Measurements from ENCODE around the gene IL19. TPM values are rescaled to one million over a fixed set of nuclear protein-coding genes. Genes with fewer than 3 reads are reported as not detected.
A peak's percentile ranks its signal among the peaks of the same experiment; 100 is the strongest.

IL19 gene
- total RNA-seq, 4 donors from 2014 or later, result not detected

DNA sequence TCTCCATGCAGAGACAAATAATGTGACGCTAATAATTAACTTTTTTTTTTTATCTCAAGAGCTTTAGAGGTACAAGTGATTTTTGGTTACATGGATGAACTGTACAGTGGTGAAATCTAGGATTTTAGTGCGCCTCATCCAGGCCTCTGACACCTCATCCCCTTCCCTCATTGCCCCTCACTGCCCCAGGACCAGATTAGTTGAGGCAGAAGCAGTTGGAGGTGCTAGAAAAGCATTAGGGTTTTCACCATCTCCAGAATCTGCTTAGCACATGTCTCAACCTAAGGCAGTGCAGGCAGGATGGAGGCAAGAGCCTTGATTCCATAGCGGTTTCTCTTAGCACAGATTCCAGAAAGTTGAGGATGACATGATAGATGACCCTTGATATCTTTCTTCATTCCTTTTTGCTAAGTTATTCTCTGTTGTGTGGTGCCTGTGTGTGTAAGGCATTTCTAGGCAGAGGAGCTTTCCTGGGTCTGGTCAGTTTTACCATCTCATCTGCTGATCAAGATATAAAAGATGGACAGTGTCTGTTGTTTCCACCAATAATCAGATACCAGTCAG, 18.0 kb downstream of the IL19 start:
- no peak for DNase-seq
- peaks cover 0 to 14% (median 3%) of the 10 kb centered on the region in 4 donors for H3K4me1 ChIP-seq
- TF ChIP-seq POLR2A (IDR thresholded peaks at IDR 0.05), result no peak
- TF ChIP-seq, protein P1, sequence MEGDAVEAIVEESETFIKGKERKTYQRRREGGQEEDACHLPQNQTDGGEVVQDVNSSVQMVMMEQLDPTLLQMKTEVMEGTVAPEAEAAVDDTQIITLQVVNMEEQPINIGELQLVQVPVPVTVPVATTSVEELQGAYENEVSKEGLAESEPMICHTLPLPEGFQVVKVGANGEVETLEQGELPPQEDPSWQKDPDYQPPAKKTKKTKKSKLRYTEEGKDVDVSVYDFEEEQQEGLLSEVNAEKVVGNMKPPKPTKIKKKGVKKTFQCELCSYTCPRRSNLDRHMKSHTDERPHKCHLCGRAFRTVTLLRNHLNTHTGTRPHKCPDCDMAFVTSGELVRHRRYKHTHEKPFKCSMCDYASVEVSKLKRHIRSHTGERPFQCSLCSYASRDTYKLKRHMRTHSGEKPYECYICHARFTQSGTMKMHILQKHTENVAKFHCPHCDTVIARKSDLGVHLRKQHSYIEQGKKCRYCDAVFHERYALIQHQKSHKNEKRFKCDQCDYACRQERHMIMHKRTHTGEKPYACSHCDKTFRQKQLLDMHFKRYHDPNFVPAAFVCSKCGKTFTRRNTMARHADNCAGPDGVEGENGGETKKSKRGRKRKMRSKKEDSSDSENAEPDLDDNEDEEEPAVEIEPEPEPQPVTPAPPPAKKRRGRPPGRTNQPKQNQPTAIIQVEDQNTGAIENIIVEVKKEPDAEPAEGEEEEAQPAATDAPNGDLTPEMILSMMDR (IDR thresholded peaks at IDR 0.05), result no peak
- H3K9me3 ChIP-seq, result no peaks in the 10 kb centered on the region
- H3K4me3 ChIP-seq, result no peak overlapping the region
- H3K36me3 ChIP-seq, result no peaks in the 10 kb centered on the region
- H3K27me3 ChIP-seq, result no peaks in the 10 kb centered on the region
- H3K27ac ChIP-seq, result no peak overlapping the region

DNA sequence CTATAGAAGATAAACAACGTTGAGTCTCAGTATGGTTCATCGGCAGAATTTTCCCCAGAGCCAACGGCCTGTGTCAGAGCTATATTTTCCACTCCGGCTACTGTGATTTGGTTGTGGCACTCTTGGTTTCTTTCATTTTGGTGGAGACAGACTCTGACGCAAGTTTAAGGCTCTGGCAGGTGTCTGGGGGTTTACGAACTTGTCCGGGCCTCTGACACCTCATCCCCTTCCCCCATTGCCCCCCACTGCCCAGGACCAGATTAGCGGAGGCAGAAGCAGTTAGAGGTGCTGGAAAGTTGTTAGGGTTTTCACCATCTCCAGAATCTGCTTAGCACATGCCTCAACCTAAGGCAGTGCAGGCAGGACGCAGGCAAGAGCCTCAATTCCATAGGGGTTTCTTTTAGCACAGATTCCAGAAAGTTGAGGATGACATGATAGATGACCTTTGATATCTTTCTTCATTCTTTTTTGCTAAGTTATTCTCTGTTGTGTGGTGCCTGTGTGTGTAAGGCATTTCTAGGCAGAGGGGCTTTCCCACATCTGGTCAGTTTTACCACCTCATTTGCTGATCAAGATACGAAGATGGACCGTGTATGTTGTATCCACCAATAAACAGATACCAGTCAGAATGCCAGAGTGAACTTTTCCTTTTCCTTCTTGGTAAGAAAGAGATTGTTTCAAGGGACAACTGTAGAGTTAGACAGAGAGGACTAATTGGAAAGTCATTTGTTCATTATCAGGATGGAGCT, 20.1 kb downstream of the IL19 start:
- H3K9me3 ChIP-seq, result no peaks in the 10 kb centered on the region
- no peak overlapping the region for H3K4me3 ChIP-seq
- no peaks in the 10 kb centered on the region for H3K27me3 ChIP-seq
- TF ChIP-seq, protein P1 (IDR thresholded peaks at IDR 0.05), result no peak
- TF ChIP-seq POLR2A (IDR thresholded peaks at IDR 0.05), result no peak
- no peaks in the 10 kb centered on the region for H3K36me3 ChIP-seq
- H3K27ac ChIP-seq, result peak overlapping the region in 1 of 4 donors; percentile 7
- peaks cover 0 to 10% (median 0%) of the 10 kb centered on the region in 4 donors for H3K4me1 ChIP-seq
- DNase-seq, result no peak

- Histone ChIP-seq H3K36me3 (no peaks in the 10 kb centered on the region), H3K27me3 (no peaks in the 10 kb centered on the region)
Measured at GRCh38 chr1:206792939-206793607, 22.5 kb downstream of the IL19 start.

DNA sequence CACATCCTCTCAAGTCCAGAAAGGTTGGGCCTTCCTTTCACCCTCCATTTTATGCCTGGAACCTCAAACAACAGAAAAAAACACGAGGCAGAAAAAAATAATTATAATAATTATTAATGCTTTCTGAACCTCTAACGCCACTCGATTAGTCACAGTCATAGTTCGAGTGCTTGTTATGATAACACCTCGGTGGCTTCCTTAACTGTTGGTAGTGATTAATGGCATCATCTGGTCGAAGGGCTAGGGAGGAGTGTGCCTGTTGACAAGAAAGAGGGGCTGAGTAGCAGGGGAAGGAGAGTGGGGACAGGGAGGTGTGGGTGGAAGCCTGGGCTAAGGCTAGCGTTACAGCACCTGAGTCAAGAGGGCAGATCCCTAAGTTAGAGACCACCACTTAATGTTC, 23.0 kb downstream of the IL19 start:
- Histone ChIP-seq H3K36me3 (no peaks in the 10 kb centered on the region), H3K4me3 (no peak overlapping the region), H3K4me1 (peaks cover 0 to 10% (median 0%) of the 10 kb centered on the region in 4 donors), H3K27ac (no peak overlapping the region), H3K27me3 (no peaks in the 10 kb centered on the region), H3K9me3 (no peaks in the 10 kb centered on the region)
- no peak for DNase-seq
- no peak for TF ChIP-seq POLR2A (IDR thresholded peaks at IDR 0.05)
- TF ChIP-seq, protein P1 (IDR thresholded peaks at IDR 0.05), result no peak

More at GRCh38 chr1:206792939-206793607, 22.5 kb downstream of the IL19 start:
- Histone ChIP-seq H3K27ac (no peak overlapping the region), H3K9me3 (no peaks in the 10 kb centered on the region), H3K4me3 (no peak overlapping the region), H3K4me1 (peaks cover 0 to 10% (median 0%) of the 10 kb centered on the region in 4 donors)
- DNase-seq, result no peak
- TF ChIP-seq, protein P1 (IDR thresholded peaks at IDR 0.05), result no peak
- TF ChIP-seq POLR2A (IDR thresholded peaks at IDR 0.05), result no peak

GRCh38 chr1:206794294-206794908, 23.8 kb downstream of the IL19 start:
- no peak for TF ChIP-seq POLR2A (IDR thresholded peaks at IDR 0.05)
- TF ChIP-seq, protein P1 (IDR thresholded peaks at IDR 0.05), result no peak
- peaks cover 0 to 10% (median 0%) of the 10 kb centered on the region in 4 donors for H3K4me1 ChIP-seq
- H3K9me3 ChIP-seq, result no peaks in the 10 kb centered on the region
- no peaks in the 10 kb centered on the region for H3K27me3 ChIP-seq
- H3K4me3 ChIP-seq, result no peak overlapping the region
- H3K27ac ChIP-seq, result peak overlapping the region in 1 of 4 donors; percentile 7
- no peak for DNase-seq
- H3K36me3 ChIP-seq, result no peaks in the 10 kb centered on the region

Data from Peyer's patch (tissue), 4 donors.